AG04449 (cell line): ENCODE data around the gene WWP2.

Experiments used
- CTCF ChIA-PET: fragments of 350-600 bp; formaldehyde crosslinking; extraction: SDS; loops from one replicate; lab custom pipeline; 2021; ENCODE audit warnings: antibody characterized with exemption; lab: Yijun Ruan, JAX
- POLR2A ChIA-PET: fragments of 400-600, 350-600 bp; formaldehyde crosslinking; extraction: SDS; loops from one replicate; lab custom pipeline; 2020; ENCODE audit warnings: antibody characterized with exemption, inconsistent platforms; lab: Yijun Ruan, JAX
- DNase-seq: peaks from one replicate; pipeline ENCODE4 v3.0.0-alpha.2; 2010; ENCODE audit warnings: low read depth, low spot score
- H3K4me3 ChIP-seq: 2 replicates; pipeline ENCODE4 v1.5.1; 2011; ENCODE audit warnings: low read depth, mild to moderate bottlenecking, control low read depth, low read length
- TF ChIP-seq, protein P1 (sequence below): IDR thresholded peaks from one replicate; pipeline ENCODE4 v1.5.1; 2011; ENCODE audit warnings: mild to moderate bottlenecking, moderate library complexity, low read length, control low read depth, inconsistent platforms; ENCODE audit not compliant: insufficient read depth; ENCODE audit errors: missing control alignments

Gene WWP2

GRCh38 chr16:69768666-69769065, 6.5 kb downstream of the WWP2 start:
- H3K4me3 ChIP-seq, result no peak overlapping the region
- no peak for DNase-seq
- CTCF ChIA-PET, result interaction anchor here (6.2 kb wide), 1 partner anchor 13 kb away, joined by 28 read pairs; the partner anchor contains the start of gene NOB1
- TF ChIP-seq, protein P1, sequence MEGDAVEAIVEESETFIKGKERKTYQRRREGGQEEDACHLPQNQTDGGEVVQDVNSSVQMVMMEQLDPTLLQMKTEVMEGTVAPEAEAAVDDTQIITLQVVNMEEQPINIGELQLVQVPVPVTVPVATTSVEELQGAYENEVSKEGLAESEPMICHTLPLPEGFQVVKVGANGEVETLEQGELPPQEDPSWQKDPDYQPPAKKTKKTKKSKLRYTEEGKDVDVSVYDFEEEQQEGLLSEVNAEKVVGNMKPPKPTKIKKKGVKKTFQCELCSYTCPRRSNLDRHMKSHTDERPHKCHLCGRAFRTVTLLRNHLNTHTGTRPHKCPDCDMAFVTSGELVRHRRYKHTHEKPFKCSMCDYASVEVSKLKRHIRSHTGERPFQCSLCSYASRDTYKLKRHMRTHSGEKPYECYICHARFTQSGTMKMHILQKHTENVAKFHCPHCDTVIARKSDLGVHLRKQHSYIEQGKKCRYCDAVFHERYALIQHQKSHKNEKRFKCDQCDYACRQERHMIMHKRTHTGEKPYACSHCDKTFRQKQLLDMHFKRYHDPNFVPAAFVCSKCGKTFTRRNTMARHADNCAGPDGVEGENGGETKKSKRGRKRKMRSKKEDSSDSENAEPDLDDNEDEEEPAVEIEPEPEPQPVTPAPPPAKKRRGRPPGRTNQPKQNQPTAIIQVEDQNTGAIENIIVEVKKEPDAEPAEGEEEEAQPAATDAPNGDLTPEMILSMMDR, result no peak
- POLR2A ChIA-PET, result no interaction called here

DNA sequence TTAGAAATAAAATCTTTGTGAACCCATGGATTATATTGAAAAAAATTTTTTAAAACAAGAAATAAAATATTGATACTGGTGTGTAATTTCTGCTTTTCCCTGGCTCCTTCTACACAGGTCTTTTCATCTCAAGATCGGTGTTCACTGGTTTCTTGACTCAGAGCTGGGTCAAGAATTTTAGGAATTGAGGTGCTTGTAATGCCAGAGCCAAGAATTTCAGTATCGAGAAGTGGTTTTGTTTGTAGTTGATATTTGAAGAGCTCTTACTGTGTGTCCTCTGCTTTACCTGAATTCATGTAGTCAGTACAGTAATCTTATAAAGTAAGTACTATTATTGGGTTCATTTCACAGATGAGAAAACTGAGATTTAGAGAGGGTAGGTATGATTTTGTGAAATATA, 7.3 kb downstream of the WWP2 start:
- CTCF ChIA-PET, result interaction anchor here (1.4 to 6.2 kb wide), 2 partner anchors 13 to 28 kb away, joined by 3 to 28 read pairs; partner anchors contain the start of gene NOB1
- H3K4me3 ChIP-seq, result no peak overlapping the region

GRCh38 chr16:69771651-69771967, 9.5 kb downstream of the WWP2 start:
- ChIA-PET POLR2A (no interaction called here), CTCF (interaction anchor here (1.5 to 6.2 kb wide), 2 partner anchors 16 to 25 kb away, joined by 5 to 28 read pairs; partner anchors contain the start of gene NOB1)
- no peak for DNase-seq
- TF ChIP-seq, protein P1, result no peak
- H3K4me3 ChIP-seq, result no peak overlapping the region

More for the DNA sequence above, 7.3 kb downstream of the WWP2 start:
- DNase-seq, result no peak
- TF ChIP-seq, protein P1, result no peak
- POLR2A ChIA-PET, result interaction anchor here (0.6 kb wide), 1 partner anchor 66 kb away, joined by 3 read pairs; no protein-coding TSS in a partner anchor

DNA sequence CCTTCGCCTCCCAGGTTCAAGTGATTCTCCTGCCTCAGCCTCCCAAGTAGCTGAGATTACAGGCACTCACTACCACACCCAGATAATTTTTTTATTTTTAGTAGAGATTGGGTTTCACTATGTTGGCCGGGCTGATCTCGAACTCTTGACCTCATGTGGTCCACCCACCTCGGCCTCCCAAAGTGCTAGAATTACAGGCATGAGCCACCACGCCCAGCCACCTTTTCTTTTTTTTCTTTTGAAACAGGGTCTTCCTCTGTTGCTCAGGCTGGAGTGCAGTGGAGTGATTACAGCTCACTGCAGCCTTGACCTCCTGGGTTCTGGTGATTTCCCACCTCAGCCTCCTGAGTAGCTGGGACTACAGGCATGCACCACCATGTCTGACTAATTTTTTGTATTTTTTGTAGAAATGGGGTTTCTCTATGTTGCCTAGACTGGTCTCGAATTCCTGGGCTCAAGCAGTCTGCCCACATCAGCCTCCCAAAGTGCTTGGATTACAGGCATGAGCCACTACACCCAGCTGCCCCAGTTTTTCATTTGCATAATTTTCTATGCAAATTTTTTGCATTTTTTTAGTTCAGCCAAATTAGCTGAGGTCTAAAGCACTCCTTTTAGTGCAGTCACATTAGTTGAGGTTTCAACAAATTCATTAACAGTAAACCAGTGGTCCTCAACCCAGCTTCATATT, 11.3 kb downstream of the WWP2 start:
- DNase-seq, result no peak
- no peak overlapping the region for H3K4me3 ChIP-seq
- POLR2A ChIA-PET, result no interaction called here
- TF ChIP-seq, protein P1, result no peak
- CTCF ChIA-PET, result interaction anchor here (1.1 to 6.2 kb wide), 3 partner anchors 17 to 157 kb away, joined by 6 to 28 read pairs (median 8); partner anchors contain the start of gene NOB1

GRCh38 chr16:69775563-69775962, 13.4 kb downstream of the WWP2 start:
- TF ChIP-seq, protein P1, result no peak
- ChIA-PET POLR2A (interaction anchor here (0.5 kb wide), 1 partner anchor 1747 kb away, joined by 3 read pairs; no protein-coding TSS in a partner anchor), CTCF (interaction anchor here (1.4 to 3.3 kb wide), 2 partner anchors 21 to 379 kb away, joined by 3 to 13 read pairs; no protein-coding TSS in a partner anchor)
- DNase-seq, result no peak
- H3K4me3 ChIP-seq, result no peak overlapping the region

GRCh38 chr16:69779724-69780123, 17.6 kb downstream of the WWP2 start:
- H3K4me3 ChIP-seq, result no peak overlapping the region
- TF ChIP-seq, protein P1, result no peak
- ChIA-PET POLR2A (no interaction called here), CTCF (interaction anchor here (1.0 to 1.4 kb wide), 2 partner anchors 17 to 25 kb away, joined by 4 to 5 read pairs; partner anchors contain the start of gene NOB1)
- DNase-seq, result no peak
